Body of pancreas (tissue), 4 donors: Measurements from ENCODE around the gene ATXN1. TPM values are rescaled to one million over a fixed set of nuclear protein-coding genes. Genes with fewer than 3 reads are reported as not detected.
"Not testable (repeated sequence)": the region's sequence is repeated elsewhere in the genome, so short reads cannot be mapped to it uniquely, and the experiment has no call there.

ENCODE experiments used
- ATAC-seq: fragments of 150-250 bp; one replicate; pipeline ENCODE4 v1.9.1; 2016
- DNase-seq, 4 donors: peaks; one replicate each; pipeline ENCODE4 v3.0.0-alpha.2; 2019
- H3K27ac ChIP-seq, 4 donors: fragments of 200-600 bp; sonication (generic); 1 replicate in 3 of 4; 2 replicates in 1 of 4; pipeline versions ENCODE4 v1.5.1 to v1.6.1; 2016 to 2019; ENCODE audit warnings: mild to moderate bottlenecking in 1 of 4, mixed read lengths in 1 of 4, moderate library complexity in 1 of 4
- H3K27me3 ChIP-seq, 2 donors: fragments of 200-600 bp; sonication (generic); one replicate each; pipeline ENCODE4 v1.6.0; 2016; ENCODE audit warnings: mild to moderate bottlenecking in 1 of 2
- H3K36me3 ChIP-seq, 2 donors: fragments of 200-600 bp; sonication (generic); replicated peaks in 1 of 2; 2 replicates each; pipeline ENCODE4 v1.5.1; 2016; ENCODE audit warnings: low read depth in 2 of 2; ENCODE audit not compliant: insufficient read depth in 1 of 2
- H3K4me1 ChIP-seq: fragments of 200-600 bp; sonication (generic); one replicate; pipeline ENCODE4 v1.6.0; 2016
- H3K4me3 ChIP-seq, 2 donors: fragments of 200-600 bp; sonication (generic); 1 replicate in 1 of 2; 2 replicates in 1 of 2; pipeline ENCODE4 v1.5.1; 2016 to 2019
- H3K9me3 ChIP-seq, 3 donors: fragments of 200-600 bp; sonication (generic); 1 replicate in 2 of 3; 2 replicates in 1 of 3; pipeline ENCODE4 v1.5.1; 2016
- CTCF ChIP-seq, 7 experiments: fragments of 450-650 bp in 4 of 7; fragments of 200-600 bp in 3 of 7; sonication (generic) in 3 of 7; IDR thresholded peaks; one replicate each; pipeline ENCODE4 v1.5.1; 2016 to 2019; ENCODE audit warnings: antibody characterized with exemption in 7 of 7
- POLR2A ChIP-seq, 3 donors: fragments of 450-650 bp; IDR thresholded peaks; one replicate each; pipeline ENCODE4 v1.6.1; 2016; ENCODE audit warnings: antibody characterized with exemption in 3 of 3, mild to moderate bottlenecking in 2 of 3
- WGBS, 2 donors: methylation state at CpG; one replicate each; pipeline ENCODE4 v1.1.5; 2017; 5-methylcytosine and 5-hydroxymethylcytosine counted together
- intact Hi-C: fragments of 100-400 bp; cut with DNase I; formaldehyde crosslinking; loops from one replicate; pipeline ENCODE4 v1.15.1; 2023
- total RNA-seq, 2 donors: library from RNA; depleted of rRNA; stranded (reverse); fragments of >200 nt; gene quantifications; one replicate each; pipeline ENCODE4 v1.1.0, GENCODE V29; 2016

The ATXN1 gene
- total RNA-seq, 2 donors from 2014 or later: 24.6 to 24.7 TPM

DNA sequence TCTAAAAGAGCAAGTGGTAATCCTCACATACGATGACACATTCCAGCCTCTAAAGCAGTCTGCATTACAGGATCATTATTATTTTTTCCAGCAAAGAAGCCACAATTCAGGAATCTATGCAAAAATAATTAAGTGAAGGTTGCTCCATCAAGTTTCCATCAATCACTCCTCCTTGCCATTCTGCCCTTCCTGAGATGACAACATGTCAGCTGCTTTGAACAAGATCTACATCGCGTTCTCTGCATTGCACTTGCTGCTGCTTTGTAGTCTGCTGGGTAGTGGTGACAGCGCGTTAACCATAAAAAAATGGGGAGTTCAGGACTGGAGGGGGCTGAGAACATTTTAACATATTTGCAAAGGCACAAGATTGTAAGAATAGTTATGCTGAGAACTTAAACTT is 375.2 kb downstream of the ATXN1 start:
- no peak for TF ChIP-seq CTCF (IDR thresholded peaks at IDR 0.05)
- TF ChIP-seq POLR2A (IDR thresholded peaks at IDR 0.05): no peak
- no peak for DNase-seq
- H3K27ac ChIP-seq: no peak overlapping the region
- H3K36me3 ChIP-seq: no peaks in the 10 kb centered on the region
- 94 to 95% methylated on average over 5 of the region's 5 CpGs for WGBS, 2 donors
- no peaks in the 10 kb centered on the region for H3K4me1 ChIP-seq
- no peak for ATAC-seq
- intact Hi-C loops: no loop called here
- no peak overlapping the region for H3K4me3 ChIP-seq
- no peaks in the 10 kb centered on the region for H3K9me3 ChIP-seq
- H3K27me3 ChIP-seq: no peaks in the 10 kb centered on the region

DNA sequence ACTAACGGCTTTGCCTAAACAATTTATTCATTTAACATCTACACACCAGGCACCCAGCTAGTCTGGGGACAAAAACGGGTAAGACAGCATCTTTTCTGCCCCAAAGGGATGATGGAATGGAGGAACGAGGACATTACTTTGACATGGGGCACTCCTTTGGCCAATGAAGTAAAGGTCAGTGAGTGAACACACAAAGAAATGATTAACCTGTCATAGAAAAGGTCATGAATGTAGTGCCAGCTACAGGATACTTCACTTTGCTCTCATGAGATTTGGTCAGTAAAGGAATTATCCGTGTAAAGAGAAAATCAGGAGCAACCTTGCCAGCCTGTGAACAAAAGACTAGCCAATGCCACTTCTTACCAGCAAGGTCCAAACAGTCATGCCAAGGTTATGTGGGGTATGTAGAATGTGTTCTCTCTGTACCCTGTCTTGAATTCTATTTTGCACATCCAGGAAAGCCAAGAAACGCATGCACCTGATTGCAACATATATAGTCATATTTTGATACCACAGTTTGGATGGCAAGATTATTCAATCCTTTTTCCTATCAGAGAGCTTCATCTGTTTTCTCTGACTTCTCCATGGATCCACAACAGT is 377.6 kb downstream of the ATXN1 start:
- 82 to 84% methylated on average over 5 of the region's 5 CpGs for WGBS, 2 donors
- no peak overlapping the region for H3K27ac ChIP-seq
- no peaks in the 10 kb centered on the region for H3K4me1 ChIP-seq
- no peaks in the 10 kb centered on the region for H3K27me3 ChIP-seq
- TF ChIP-seq CTCF (IDR thresholded peaks at IDR 0.05) (no peak), POLR2A (IDR thresholded peaks at IDR 0.05) (no peak)
- no peaks in the 10 kb centered on the region for H3K36me3 ChIP-seq
- no peaks in the 10 kb centered on the region for H3K9me3 ChIP-seq
- no peak overlapping the region for H3K4me3 ChIP-seq
- DNase-seq (no peak), ATAC-seq (no peak)
- intact Hi-C loops: no loop called here

GRCh38 chr6:16381968-16382367 is 379.3 kb downstream of the ATXN1 start:
- H3K9me3 ChIP-seq, H3K27me3 ChIP-seq, H3K36me3 ChIP-seq, DNase-seq, H3K4me3 ChIP-seq, H3K27ac ChIP-seq, ATAC-seq, intact Hi-C loops, H3K4me1 ChIP-seq: not testable (repeated sequence)
- 97 to 100% methylated on average over 3 of the region's 3 CpGs for WGBS, 2 donors

GRCh38 chr6:16380220-16380809 is 380.9 kb downstream of the ATXN1 start:
- Histone ChIP-seq H3K27me3 (no peaks in the 10 kb centered on the region), H3K36me3 (no peaks in the 10 kb centered on the region), H3K4me1 (no peaks in the 10 kb centered on the region), H3K9me3 (no peaks in the 10 kb centered on the region), H3K27ac (no peak overlapping the region), H3K4me3 (no peak overlapping the region)
- no peak for TF ChIP-seq CTCF (IDR thresholded peaks at IDR 0.05)
- no peak for TF ChIP-seq POLR2A (IDR thresholded peaks at IDR 0.05)
- ATAC-seq (no peak), DNase-seq (no peak)
- intact Hi-C loops: no loop called here
- WGBS, 2 donors: 89 to 91% methylated on average over 5 of the region's 5 CpGs

DNA sequence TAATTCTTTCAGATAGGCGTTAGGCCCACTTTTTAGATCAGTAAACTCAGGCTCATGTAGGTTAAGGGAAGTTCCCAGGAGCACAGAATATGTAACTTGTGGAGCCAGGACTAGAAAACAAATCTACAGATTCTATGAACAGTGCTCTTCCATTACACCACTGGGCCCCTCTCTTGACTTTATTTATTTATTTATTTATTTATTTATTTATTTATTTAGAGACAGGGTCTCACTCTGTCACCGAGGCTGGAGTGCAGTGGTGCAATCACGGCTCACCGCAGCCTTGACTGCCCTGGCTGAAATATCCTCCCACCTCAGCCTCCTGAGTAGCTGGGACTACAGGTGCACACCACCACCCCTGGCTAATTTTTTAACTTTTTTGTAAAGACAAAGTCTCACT is 382.9 kb downstream of the ATXN1 start:
- not testable (repeated sequence) for H3K4me1 ChIP-seq, H3K27me3 ChIP-seq

DNA sequence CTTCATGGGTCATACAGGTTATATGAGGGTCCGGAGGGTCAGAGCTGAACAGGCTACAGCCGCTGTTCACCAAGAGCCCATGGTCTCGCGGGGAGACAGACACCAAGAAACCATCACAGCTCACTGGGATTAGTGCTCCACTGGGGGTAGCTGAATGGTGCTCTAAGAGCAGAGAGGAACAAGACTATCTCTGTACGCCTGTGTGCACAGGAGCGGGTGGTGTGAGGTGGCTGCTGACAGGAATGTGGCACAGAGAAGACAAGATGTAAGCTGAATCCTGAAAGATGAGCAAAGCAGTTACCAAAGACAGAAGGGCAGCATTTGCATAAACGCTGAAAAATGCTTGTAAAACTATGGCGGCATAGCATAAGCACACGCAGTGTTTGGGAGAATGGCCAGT is 383.8 kb downstream of the ATXN1 start:
- H3K36me3 ChIP-seq: no peaks in the 10 kb centered on the region
- no peak for DNase-seq
- TF ChIP-seq POLR2A (IDR thresholded peaks at IDR 0.05): no peak
- WGBS, 2 donors: 92 to 99% methylated on average over 9 of the region's 9 CpGs
- H3K4me1 ChIP-seq: no peaks in the 10 kb centered on the region
- no peaks in the 10 kb centered on the region for H3K9me3 ChIP-seq
- no peak overlapping the region for H3K4me3 ChIP-seq
- no peak for ATAC-seq
- no peaks in the 10 kb centered on the region for H3K27me3 ChIP-seq
- intact Hi-C loops: no loop called here
- no peak overlapping the region for H3K27ac ChIP-seq

More for the DNA sequence above, 382.9 kb downstream of the ATXN1 start:
- H3K36me3 ChIP-seq, H3K27ac ChIP-seq, H3K4me3 ChIP-seq, ATAC-seq, DNase-seq, H3K9me3 ChIP-seq, intact Hi-C loops: not testable (repeated sequence)
- WGBS, 2 donors: 96 to 99% methylated on average over 4 of the region's 4 CpGs
